ENCODE measurements around the gene PTPRN2. TPM values are rescaled to one million over a fixed set of nuclear protein-coding genes. Genes with fewer than 3 reads are reported as not detected.

PTPRN2 gene
- total and polyA plus RNA-seq, 2 donors (not counting 3 experiments of a cell fraction or from before 2014, with no cell fraction given): 0.62 to 0.88 TPM

GRCh38 chr7:157603005-157603404, 984.6 kb downstream of the PTPRN2 start:
- no peaks in the 10 kb centered on the region for H3K9me1 ChIP-seq (replicated peaks; ENCODE audit: control insufficient read depth, extremely low read depth, insufficient read depth, low read length)
- dilution Hi-C loops (cut with MboI; ENCODE audit: extremely low pct_ligation_motif_present, low sequenced_read_pairs): no loop called here
- no peak overlapping the region for H3K9ac ChIP-seq (replicated peaks; ENCODE audit: extremely low read depth, insufficient read depth, low read length)
- H3K4me3 ChIP-seq (replicated peaks in 1 of 3; ENCODE audit: insufficient read depth in 1 of 3, low read depth in 1 of 3, low read length in 3 of 3): no peak overlapping the region
- CTCF ChIA-PET: no interaction called here
- intact Hi-C loops (cut with micrococcal nuclease): no loop called here
- no peak overlapping the region for H3K27ac ChIP-seq (ENCODE audit: insufficient read depth, low read depth, low read length)
- H3K4me1 ChIP-seq (ENCODE audit: control insufficient read depth, extremely low read depth, insufficient read depth, low read length): no peaks in the 10 kb centered on the region
- no TSS peak for BruUV-seq (replicated peaks)
- H4K20me1 ChIP-seq (replicated peaks; ENCODE audit: control insufficient read depth, extremely low read depth, insufficient read depth, low read length): no peaks in the 10 kb centered on the region
- H3K4me2 ChIP-seq (ENCODE audit: insufficient read depth, low read length): no peak overlapping the region
- no peak overlapping the region for H2AFZ ChIP-seq (ENCODE audit: low read depth, low read length)
- no peaks in the 10 kb centered on the region for H3K27me3 ChIP-seq (ENCODE audit: control insufficient read depth in 2 of 2, insufficient read depth in 2 of 2, low read length in 2 of 2)
- no peak for TF ChIP-seq POLR2AphosphoS5 (IDR thresholded peaks at IDR 0.05; ENCODE audit: insufficient read depth, low read depth, low read length)
- TF ChIP-seq GATA2 (IDR thresholded peaks at IDR 0.05; ENCODE audit: insufficient read depth, insufficient read length, low read depth, low read length): no peak
- no peak for TF ChIP-seq JUN (IDR thresholded peaks at IDR 0.05; ENCODE audit: borderline replicate concordance, insufficient read depth, insufficient read length, low read depth)
- TF ChIP-seq, protein P1, sequence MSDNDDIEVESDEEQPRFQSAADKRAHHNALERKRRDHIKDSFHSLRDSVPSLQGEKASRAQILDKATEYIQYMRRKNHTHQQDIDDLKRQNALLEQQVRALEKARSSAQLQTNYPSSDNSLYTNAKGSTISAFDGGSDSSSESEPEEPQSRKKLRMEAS (IDR thresholded peaks at IDR 0.05; ENCODE audit: insufficient read depth, insufficient read length): no peak
- TF ChIP-seq EZH2 (IDR thresholded peaks at IDR 0.05; ENCODE audit: borderline replicate concordance, low read depth, low read length, severe bottlenecking): no peak
- TF ChIP-seq MYC (IDR thresholded peaks at IDR 0.05; ENCODE audit: low read depth, low read length): no peak
- TF ChIP-seq POLR2A (IDR thresholded peaks at IDR 0.05; ENCODE audit: low read depth, low read length): no peak
- no peak for TF ChIP-seq CTCF (IDR thresholded peaks at IDR 0.05; ENCODE audit: extremely low read depth in 1 of 2, insufficient read depth in 1 of 2, low read depth in 1 of 2, low read length in 2 of 2)
- TF ChIP-seq FOS (IDR thresholded peaks at IDR 0.05; ENCODE audit: borderline replicate concordance, insufficient read depth, low read length): no peak
- POLR2A ChIA-PET: no interaction called here
- no peaks in the 10 kb centered on the region for H3K9me3 ChIP-seq (replicated peaks; ENCODE audit: control insufficient read depth, insufficient read depth, low read length)
- H3K36me3 ChIP-seq (ENCODE audit: control insufficient read depth in 2 of 2, extremely low read depth in 1 of 2, insufficient read depth in 2 of 2, low read length in 2 of 2): no peaks in the 10 kb centered on the region
- no peak for FAIRE-seq
- no peak for DNase-seq (ENCODE audit: low read depth, low spot score)
- H3K79me2 ChIP-seq (ENCODE audit: control insufficient read depth, insufficient read depth, low read length): no peaks in the 10 kb centered on the region

Data from endothelial cell of umbilical vein (primary cell).